Embryonic facial prominence (tissue), 1 donor: ENCODE measurements around the gene BCAR1.
"Not testable (repeated sequence)": the region's sequence is repeated elsewhere in the genome, so short reads cannot be mapped to it uniquely, and the experiment has no call there.

Source experiments
- DNase-seq: peaks from one replicate; pipeline ENCODE4 v3.0.0-alpha.2; 2016; ENCODE audit errors: extremely low spot score

BCAR1 gene

DNA sequence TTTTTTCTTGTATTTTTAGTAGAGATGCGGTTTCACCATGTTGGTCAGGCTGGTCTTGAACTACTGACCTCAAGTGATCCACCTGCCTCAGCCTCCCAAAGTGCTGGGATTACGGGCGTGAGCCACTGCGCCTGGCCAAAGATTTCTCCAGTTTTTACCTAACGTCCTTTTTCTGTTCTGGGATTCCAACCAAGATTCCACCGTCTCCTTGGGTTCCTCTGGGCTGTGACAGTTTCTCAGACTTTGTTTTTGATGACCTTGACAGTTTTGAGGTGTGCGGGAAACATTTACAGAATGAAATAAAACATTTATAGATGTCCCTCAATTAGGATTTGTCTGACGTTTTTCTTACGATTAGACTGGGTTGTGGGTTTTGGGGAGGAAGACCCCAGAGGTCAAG lies 17.9 kb upstream of the BCAR1 start:
- not testable (repeated sequence) for DNase-seq

DNA sequence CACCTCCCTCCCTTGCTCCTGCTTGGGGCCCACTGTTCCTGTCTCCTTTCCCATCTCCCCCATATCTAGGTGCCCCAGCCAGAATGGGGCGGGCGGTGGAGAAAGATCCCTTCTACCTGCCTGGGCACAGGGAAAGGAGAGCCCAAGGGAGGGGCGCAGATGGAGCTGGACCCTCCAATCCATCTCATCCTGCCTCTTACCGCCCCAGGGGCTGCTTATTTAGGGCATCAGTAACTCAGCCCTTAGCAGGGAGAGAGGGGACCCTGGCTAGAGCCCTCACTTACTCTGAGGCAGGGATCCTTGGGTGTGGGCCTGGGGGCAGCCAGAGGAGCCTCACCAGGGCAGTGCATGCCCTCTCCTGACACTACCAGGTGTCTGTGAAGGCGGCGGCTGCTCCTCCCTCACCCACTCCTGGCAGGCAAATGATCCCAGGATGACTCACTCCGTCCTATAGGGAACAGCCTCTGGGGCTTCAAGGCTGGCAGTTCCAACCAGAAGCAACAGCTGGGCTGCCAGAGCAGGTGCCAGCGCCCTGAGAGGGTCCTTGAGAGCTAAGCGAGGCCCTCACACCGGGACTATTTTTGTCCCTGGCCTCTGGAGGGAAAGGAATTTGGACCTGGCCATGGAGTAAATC lies 16.3 kb upstream of the BCAR1 start:
- DNase-seq = no peak

DNA sequence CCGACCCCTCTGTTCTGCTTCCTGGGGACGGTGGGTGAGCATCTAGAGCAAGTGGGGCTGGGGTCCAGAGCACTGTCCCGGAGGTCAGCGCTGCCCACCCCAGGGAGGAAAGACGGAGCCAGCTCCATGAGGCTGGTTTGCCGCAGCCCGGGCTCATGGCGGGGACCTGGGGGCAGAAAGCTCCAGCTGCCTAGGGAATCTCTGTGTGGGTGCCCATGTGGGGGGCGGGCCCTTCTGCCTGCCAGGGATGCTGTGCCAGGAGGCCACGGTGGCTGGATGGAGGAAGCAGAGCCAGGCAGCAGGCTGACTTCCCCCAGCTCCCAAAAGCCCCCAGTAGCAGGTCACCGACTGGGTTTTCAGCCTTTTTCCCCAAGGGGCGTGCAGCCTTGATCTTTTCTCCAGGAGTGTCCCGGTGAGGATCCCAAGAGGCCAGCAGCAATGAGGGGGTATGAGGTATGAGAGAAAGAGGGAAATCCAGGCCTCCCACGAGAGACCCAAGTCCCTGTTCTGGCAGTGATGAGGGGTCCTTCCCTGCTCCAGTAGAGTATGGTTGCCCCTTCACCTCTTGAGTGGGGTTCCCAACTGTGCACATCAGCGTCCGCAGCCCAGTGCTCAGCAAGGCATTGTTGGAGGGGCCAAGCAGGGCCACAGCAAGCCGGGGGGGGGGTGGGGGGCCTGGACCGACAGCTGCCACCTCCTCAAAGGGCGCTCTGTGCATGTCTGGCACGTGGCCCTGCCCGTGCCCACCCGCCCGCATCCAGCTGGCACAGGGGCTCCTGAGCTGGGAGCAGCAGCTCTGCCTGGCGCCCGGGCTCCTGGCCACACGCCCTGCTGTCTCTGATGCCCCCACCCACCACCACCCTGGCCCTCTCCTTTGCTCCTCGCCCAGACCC lies 15.6 kb upstream of the BCAR1 start:
- DNase-seq = no peak

DNA sequence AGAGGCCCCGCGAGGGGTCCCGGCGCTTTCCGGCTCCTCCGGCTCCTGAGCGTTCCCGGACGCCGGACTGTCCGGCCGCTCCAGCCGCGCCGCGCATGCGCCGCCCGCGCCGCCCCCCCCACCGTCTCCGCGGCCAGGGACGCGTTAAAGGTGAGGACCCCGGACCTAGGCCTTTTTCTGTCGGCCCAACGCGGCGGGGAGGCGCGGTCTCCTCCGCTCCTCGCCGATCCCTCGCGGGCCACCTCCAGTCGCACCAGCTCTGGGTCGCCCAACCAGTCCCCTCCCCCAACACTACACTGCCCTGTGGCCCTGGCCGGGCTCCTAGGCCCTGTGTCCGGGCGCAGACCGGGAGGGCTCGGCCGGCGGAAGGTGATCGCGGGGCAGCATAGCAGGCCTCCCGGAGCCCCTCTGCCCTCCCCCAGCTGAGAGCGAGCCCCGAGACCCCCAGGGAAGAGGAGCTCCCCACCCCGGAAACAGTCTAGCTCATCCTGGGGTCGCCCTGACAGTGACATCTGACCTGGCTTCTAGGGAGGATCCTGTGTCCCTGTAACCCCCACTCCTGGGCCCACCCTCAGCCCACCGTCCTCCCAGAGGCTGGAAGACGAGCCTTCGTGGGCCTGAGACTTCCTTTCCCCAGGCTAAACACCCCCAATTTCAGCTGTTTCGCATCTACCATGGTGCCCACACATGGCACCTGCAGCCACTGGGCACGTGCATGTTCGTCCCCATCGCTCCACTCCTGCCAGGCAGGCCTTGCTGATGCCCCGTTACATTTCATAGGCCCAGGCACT lies 14.7 kb upstream of the BCAR1 start:
- DNase-seq = no peak

DNA sequence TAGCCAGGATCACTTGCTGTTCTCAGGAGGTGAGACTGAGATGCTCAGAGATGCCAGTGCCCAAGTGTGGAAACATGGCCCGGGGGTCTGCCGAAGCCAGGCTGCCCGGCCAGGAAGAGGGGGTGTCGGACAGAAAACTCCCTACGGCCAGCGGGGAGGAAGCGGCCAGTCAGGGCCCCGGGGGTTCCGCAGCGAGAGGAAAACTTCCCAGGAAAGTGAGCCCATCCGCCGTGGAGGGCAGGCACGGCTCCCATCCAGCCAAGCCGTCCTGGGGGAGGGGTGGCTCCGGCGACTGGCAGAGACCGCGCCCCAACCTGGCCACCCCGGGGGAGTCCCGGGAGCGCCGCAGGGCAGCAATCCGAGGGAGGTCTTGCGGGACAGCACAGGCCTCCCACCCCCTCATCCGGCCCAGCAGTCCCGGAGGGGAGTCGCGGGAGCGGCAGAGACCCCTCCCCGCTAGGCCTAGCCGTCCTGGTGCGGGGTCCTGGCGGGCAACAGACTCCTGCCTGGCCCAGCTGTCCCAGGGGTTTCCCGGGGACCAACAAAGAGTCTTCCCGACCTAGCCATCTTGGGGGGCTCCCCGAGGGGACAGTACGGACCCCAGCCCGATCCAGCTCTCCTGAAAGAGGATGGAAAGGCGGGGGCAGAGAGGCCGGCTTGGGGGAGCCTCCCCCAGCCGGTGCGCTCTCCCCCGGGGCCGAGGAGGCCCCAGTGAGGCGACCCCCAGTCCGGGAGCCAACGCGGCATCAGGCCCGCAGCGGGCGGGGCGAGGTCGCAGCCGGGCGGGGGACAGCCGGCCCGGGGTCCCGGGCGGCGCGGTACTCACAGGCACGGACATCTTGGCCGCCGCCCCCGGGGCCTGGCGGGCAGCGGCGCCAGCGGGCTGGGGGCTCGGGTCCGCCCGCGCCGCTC lies 13.8 kb upstream of the BCAR1 start:
- no peak for DNase-seq

DNA sequence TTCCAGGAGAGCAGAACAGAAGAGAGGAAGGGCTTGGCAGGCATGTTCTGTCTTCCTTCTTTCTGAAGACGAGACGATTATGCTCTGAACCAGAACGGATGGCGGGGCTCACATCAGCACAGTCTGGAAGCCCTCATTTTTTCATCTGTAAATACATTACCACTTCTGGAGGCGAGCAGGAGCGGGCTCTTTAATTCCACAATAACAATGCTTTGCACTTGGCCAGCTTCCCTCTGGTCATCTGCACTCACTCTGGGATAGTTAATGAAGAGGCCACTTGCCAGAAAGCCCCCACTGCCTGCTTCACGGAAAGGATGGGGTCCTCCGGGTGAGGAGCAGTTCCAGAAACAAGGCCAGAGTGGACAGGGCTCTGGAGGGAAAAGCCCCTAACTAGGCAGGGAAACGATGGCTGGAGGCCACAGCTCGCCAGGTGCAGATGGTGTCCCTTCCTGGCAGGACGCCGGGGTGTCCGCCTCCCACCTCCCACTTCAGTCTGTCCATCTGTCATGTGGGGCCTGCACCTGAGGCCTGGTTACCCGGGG lies 13.1 kb upstream of the BCAR1 start:
- DNase-seq = no peak

DNA sequence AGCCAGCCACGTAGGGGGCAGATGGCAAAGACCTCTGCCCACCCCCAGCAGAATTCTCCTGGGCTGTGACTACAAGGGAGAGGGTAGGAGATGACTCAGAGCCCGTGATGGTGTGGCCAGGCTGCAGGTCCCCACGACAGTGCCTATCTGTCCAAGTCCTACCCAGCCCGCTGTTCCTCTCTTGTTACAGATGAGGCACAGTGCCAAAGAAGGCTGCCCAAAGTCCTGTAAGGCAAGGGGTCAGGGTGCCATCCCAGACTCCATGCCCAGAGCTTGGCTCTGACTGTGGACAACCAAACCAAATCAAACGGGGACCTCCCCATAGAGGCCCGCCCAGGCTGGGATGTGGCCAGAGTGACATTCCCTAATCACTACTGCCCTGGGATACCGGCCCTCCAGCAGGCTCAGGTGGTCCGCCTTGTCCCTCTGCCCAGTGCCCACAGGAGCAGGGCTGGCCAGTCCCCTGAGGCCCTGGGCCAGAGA lies 12.6 kb upstream of the BCAR1 start:
- DNase-seq = no peak

DNA sequence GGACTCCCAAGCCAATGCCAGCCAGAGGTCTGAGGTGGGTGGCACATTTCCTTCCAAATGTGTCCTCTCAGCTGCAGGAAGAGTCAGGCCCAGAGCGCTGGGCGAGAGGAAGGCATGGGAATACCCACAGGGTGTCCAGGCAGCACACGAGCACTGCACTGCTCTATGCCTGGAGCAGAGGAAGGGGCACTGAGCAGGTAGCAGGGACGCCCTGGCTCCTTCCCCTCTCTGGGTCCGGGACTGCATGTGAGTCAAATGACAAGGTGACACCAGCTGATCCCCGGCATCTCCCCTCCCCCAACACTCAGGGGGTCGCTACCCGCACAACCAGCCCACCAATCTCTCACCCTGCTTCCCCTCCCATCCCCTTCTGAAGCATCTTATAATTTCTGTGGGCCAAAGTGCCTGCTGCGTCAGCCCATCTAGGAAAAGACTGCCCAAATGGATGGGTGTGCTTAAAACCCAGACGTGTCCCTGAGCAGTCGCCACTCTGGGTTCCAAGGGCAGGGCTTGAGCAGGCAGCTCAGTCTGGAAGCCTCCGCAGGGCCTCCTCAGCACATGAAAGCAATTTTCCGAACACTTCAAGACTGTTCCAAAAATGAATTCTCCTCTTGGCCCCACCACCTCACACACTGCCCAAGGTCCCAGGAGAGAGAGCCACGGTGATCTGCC lies 12.0 kb upstream of the BCAR1 start:
- DNase-seq = no peak

DNA sequence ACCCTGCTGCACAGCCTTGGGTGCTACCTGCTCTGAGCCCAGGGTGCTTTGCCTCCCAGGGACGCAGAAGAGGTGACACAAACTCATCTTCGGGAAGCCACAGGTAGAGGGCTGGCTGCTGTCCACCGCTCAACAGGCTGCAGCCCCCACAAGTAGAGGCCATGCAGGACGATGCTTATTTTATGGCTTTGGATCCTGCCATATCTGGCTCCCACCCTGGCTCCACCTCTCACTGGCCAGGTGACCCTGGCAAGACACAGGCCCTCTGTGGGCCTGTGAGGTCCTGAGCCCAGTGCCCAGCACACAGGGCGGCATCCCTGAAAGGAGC lies 11.3 kb upstream of the BCAR1 start:
- no peak for DNase-seq

DNA sequence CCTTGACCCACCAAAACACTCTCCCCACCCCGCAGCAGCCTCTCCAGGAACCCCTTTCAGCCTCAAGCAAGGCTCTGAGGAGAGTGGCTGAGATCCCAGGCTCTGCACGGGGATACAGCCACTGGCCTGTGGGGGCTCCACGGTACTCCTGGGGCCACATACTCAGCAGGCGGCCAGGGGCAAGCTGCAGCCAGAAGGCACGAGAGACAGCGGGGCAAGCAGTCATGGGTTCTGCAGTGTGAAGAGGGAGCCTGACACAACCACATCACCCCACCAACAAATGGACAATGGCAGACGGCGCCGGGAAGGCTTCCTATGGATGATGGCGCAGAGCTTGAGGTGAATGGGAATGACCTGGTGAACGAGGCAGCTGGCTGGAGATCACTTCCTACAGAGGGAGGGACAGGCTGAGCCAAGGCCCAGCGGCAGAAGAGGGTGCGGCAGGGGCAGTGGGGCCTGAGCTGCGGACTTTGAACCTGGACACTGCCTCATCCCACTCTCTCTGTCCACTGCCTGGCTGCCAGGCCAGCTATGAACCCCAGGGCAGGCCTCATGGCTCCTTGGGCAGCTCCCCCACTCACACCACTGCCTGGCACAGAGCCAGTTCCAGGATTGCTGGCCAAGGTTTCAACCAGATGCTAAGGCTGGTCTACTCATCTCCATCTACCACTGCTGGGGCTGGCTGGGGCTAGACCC lies 10.8 kb upstream of the BCAR1 start:
- DNase-seq = no peak

DNA sequence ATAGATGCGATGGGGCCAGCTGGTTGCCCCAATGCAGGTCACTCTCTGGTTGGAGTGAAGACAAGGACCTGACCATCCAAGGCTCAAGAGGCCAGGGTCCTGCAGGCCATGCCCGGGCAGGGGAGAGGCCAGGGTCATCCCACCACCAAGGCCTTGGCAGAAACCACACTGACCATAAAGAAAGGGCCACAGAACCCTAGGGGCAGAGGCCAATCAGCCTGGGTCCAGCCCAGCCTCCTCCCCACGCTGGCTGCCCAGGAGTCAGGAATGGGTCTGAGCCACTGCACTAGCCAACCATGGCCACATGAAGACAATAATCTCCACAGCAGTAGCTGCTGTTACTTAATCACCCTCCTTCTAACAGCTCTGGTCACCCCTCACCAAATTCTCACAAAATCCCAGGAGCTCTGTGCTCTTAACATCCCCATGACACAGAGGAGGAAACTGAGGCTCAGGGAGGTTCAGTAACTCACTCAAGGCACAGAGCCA lies 10.2 kb upstream of the BCAR1 start:
- DNase-seq = no peak

DNA sequence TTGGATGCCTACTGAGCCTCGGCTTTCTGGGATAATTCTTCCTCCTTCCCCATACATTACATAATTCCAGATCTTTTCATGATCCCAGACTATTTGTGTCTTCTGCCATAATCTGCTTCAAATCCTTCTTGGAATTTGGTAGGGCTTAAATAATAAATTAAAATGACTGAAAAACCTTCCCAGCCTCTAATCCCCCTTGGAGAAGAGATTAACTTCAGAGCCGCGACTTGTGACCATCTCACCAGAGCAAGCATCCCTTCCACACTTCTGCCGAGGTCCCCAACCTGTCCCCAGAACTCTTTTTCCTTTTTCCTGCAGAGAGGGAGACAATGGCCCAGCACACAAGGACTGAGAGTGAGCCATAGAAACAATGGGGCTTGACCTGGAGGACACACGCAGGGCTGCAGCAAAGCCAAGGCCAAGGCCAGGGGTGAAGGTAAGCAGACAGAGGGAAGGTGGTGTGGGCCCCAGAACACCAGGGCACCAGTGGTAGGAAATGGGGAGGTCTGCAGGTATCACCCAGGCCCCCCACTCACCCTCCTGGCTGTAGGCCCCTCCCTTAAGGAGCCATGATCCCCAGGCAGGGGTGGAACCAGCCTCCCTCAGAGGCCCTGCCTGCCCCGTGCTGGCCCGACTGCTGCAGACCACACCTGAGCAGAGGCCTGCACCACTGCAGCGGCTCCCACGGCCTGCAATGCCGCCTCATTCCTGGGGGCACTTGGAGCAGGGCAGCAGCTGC lies 9.6 kb upstream of the BCAR1 start:
- no peak for DNase-seq

DNA sequence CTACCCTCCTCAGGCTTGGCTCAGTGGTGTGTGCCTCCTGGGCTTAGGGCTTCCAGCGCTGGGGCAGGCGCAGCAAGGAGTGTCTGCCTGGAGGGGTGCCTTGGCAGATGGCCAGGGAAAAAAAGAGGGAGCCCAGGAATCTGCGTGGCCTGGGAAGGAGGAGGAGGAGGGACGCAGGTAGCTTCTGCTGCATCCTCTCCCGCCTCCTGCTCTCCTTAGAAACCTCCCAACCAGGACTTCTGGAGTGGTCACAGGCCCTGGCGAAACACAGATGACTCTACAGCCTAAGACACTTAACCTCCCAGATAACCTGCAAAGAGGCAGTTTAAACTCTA lies 7.3 kb upstream of the BCAR1 start:
- DNase-seq = no peak

DNA sequence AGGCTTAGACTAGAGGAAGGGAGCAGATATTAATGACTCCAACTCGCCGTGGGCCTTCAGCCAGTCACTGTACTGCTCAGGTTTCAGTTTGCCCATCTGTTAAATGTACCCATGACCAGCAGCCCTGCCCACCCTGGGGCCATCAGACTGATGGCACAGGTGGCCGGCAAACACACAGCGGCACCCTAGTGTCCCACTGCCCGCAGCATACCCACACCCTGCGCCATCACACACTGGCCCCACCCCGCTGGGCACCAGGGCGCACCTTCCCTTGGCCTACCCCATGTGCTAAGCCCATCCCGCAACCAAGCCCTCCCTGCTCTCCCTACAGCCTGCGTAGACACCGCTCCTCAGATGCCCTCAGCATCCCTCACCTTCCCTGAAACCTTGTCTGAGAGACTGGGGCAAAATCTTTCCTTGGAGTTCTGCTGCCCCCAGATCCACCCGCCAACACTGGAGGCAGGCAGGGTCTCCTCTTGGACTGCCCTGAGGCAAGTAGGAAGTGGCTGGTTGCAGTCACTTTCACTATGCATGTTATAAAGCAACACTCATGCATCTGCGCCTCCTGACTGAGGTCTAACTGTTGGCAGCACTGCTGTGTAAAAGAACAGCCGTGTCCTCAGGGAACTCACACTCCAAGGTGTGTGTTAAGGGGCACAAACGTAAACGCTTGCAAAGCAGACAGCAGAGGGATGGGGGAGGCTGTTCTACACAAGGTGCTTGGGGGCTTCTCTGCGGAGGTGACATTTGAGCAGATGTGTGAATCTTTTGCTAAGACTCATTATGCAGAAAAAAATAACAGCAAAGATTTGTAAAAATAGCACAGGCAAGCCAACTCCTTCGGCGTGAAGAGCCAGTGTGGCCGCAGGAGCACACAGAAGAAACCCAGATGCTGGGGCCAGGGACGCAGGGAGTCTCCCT lies 6.7 kb upstream of the BCAR1 start:
- no peak for DNase-seq

DNA sequence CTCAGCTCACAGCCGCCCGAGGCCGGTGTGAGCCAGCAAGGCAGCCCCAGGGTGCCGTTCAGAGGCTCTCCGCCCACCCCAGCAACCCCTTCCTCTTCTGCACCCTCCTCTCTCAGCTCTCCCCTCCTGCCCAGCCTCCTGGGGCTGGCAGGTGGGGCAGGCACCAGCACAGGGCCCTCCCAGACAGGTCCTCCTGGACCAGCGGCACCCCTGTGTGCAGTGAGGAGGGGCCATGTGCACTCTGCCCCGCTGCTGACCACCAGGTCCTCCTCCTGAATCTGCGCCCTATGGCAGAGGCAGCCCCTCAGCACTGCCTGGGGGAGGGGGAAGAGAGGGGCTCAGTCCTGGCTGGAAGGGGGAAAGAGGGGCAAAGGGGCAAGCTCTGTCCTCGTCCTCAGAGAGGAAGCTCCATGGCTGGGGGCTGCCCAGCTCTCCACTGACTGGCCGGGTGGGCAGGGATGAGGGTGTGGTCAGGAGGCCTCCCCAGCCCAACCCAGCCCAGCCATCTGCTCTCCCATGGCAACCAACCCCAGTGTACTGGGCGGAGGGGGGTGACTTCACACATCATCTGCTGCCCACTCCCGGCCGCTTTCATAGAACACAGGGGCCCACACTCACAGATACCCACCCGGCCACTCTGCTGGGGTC lies 5.4 kb upstream of the BCAR1 start:
- no peak for DNase-seq

DNA sequence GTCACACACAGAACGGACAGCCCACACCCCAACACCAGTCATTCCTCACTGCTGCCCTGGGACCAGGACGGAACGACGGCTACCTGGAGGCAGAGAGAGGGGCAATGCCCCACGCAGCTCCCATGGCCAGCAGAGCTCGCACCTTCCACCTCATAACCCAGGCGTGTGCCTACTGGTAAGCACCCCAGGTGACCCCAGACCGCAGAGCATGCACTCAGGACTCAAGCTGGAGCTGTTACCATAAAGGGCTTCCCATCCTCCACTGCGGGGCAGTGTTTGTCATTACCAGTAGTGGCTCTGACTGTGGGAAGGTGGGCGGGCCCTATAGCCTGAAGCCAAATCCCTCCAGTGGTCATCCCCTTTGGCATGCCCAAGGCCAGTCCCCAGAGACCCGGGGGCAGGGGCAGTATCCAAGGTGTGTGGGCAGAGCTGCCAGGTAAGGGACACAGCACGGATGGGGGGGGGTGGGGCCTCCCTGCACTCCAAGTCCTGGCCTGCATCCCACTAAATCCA lies 4.7 kb upstream of the BCAR1 start:
- no peak for DNase-seq

DNA sequence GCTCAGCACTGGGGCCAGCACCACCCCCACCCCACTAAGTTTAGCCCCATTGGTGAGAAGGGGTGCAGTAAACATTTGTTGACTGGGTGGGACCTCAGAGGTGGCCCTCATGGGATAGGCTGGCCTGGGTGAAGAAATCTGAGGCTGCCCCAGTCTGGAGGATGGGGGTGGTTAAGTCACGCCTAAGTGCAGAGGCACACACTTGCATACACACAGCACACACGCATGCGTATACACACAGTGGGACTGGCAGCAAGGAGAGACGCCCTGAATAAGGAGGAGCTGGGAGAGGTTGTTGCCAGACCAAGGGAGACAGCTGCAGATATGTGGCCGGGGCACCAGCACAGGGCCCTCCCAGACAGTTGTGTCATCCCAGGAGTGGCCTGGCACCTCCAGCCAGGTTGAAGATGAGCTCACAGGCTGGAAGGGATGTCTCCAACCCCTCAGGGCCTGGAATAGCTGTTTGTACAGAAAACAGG lies 3.0 kb upstream of the BCAR1 start:
- DNase-seq = no peak
